ENCODE data around the gene ELMOD1.

ELMOD1 gene

GRCh38 chr11:107682572-107682971 lies 91.6 kb downstream of the ELMOD1 start:
- in situ Hi-C loops (cut with MboI; ENCODE audit: low sequenced_read_pairs): loop anchor here (10.0 kb wide), 1 partner anchor 128 kb away; no protein-coding TSS in a partner anchor

DNA sequence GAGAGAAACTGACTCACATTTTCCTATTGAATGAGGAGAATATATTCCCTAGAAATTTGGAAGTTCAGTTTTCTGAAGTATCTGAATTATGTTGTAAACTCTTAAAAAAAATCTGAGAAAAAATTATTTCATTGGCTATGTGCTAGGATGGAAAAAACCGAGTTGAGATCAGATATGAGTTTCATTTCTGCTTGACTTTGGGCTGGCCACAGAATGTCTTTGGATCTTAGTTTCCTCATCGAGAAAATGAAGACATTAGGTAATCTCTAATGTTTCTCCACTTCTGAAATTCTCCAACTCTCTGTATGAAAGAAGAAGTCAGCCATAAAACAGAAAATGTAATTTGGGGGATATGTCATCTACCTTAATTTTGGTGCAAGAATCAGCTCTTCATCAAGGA lies 92.1 kb downstream of the ELMOD1 start:
- in situ Hi-C loops (cut with MboI; ENCODE audit: low sequenced_read_pairs): loop anchor here (10.0 kb wide), 1 partner anchor 128 kb away; no protein-coding TSS in a partner anchor

GRCh38 chr11:107683807-107684206 lies 92.9 kb downstream of the ELMOD1 start:
- in situ Hi-C loops (cut with MboI; ENCODE audit: low sequenced_read_pairs): loop anchor here (10.0 kb wide), 1 partner anchor 129 kb away; no protein-coding TSS in a partner anchor

GRCh38 chr11:107688322-107688918 lies 97.5 kb downstream of the ELMOD1 start:
- in situ Hi-C loops (cut with MboI; ENCODE audit: low sequenced_read_pairs): loop anchor here (10.0 kb wide), 1 partner anchor 134 kb away; no protein-coding TSS in a partner anchor

- in situ Hi-C loops (cut with MboI; ENCODE audit: low sequenced_read_pairs): loop anchor here (10.0 kb wide), 1 partner anchor 135 kb away; no protein-coding TSS in a partner anchor
Observed at GRCh38 chr11:107689317-107690202, 98.6 kb downstream of the ELMOD1 start.

DNA sequence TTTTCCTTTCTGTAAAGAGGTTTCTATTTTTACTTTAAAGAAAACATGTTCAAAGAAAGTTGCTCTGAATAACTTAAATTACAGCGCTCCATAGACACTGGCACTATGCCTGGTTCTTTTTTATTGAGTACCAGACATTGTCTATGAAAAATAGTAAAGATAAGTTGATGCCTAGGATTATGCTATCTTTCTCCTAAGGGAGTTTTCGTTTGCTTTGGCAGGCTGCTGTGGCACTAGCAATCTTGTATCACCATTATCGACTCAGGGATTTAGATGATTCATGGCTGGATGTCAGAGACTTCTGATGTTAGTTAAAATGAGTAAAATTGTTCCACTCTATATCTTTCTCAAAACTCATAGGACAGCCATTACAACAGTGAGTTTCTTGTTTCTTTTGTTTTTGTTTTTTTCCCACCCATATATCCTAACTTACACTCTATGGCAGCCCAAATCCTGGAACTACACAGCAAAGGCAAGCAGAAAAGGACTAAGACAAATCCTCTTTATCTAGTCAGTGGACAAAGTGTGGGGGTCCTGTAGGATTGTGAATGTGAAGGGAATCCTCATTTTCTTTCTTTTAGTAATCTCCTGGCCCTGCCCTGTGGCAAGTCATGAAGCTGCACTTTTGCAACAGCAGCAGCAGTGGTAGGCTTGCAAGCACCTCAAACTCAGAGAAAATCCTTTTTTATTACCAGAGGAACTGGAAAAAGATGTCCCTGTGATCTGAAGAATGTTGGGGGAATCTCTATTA lies 100.2 kb downstream of the ELMOD1 start:
- in situ Hi-C loops (cut with MboI; ENCODE audit: low sequenced_read_pairs): no loop called here

DNA sequence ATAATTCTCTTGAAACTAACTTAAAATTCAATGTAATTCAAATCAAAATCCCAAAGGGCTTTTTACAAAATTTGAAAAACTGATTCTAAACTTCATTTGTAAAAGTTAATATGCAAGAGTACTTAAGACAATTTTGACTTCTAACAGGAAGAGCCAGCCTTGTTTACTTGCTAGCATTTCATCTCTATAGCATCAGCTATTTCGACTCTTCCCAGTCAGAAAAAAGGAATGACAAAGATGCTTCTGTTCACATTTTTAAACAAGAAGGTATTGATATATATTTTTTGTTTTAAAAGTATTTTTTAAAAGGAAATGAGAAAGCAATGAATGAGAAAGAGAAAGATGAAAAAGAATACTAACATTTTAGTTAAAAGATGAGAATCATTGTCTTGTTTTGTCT lies 104.5 kb downstream of the ELMOD1 start:
- in situ Hi-C loops (cut with MboI; ENCODE audit: low sequenced_read_pairs): no loop called here

DNA sequence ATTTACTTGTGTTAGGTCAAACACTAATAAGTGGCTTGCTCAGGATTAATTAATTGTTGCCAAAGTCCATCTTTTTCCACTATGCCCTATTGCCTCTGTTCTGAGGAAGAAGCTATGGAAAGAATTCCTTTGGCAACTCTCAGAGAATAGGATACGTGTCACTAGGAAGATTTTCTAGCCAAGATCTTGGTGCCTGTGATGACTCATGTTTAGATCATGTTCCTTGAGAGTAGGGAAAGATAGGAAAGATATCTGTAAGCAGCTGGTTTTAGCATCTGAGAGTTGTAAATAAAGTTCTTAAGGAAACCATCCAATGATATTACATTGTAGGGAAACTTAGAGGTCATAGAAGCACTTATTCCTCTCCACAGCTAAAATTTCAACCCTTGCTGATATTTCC lies 105.2 kb downstream of the ELMOD1 start:
- in situ Hi-C loops (cut with MboI; ENCODE audit: low sequenced_read_pairs): no loop called here

DNA sequence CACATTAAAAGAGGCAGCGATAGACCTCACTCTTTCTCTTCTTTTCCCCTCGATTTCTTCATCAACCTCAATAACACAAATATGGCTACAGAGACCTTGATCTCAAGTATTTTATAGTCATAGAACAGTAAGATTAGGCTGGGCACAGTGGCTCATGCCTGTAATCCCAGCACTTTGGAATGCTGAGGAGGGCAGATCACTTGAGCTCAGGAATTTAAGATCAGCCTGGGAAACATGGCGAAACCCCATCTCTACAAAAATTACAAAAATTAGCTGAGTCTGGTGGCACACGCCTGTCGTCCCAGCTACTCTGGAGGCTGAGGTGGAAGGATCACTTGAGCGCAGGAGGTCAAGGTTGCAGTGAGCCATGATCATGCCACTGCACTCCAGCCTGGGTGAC lies 106.3 kb downstream of the ELMOD1 start:
- in situ Hi-C loops (cut with MboI; ENCODE audit: low sequenced_read_pairs): no loop called here

- in situ Hi-C loops (cut with MboI; ENCODE audit: low sequenced_read_pairs): no loop called here
Observed at GRCh38 chr11:107699371-107700285, 108.7 kb downstream of the ELMOD1 start.

DNA sequence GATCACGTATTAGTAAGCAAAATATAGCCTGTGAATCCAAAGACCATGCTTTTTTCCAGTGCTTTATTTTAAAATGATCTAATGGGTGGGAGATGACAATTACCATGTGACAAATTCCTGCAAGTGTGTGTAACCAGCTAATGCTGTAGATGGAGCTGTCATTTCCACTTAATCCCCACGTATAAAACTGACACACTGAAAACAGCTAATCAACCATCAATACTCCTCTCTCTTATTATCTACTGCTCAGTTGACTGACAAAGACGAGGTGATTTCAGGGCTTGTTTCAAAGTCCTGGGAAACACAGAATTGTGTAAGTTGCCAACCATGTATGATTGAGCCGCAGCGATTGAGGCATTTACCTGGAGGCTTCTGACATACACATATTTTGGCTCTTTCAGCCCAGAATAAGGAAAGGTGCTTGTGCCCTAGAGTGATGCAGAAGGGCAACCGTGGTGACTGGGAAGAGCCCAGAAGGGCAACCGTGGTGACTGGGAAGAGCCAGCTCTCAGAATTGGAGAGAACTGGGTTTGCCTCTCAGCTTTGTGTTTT lies 111.2 kb downstream of the ELMOD1 start:
- in situ Hi-C loops (cut with MboI; ENCODE audit: low sequenced_read_pairs): no loop called here

- in situ Hi-C loops (cut with MboI; ENCODE audit: low sequenced_read_pairs): no loop called here
Observed at GRCh38 chr11:107702723-107703122, 111.8 kb downstream of the ELMOD1 start.

DNA sequence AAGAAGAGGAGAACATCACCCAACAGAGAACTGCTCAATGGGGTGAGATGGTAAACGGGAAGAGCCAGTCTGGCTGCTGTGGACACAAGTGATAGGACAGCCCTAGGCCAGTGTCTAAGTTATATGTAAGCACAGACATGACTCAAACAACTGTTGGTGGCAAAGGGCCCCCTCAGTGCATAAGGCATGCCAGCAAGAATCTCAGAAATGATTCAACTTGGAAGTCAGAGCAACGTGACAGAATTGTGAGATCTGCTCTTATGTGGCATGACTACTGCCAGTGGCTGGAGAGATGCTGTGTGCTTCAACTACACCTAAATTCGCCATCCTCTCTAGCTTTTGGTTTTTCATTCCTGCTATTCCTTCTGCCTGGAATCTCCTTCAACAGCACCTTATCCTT lies 113.5 kb downstream of the ELMOD1 start:
- in situ Hi-C loops (cut with MboI; ENCODE audit: low sequenced_read_pairs): no loop called here

DNA sequence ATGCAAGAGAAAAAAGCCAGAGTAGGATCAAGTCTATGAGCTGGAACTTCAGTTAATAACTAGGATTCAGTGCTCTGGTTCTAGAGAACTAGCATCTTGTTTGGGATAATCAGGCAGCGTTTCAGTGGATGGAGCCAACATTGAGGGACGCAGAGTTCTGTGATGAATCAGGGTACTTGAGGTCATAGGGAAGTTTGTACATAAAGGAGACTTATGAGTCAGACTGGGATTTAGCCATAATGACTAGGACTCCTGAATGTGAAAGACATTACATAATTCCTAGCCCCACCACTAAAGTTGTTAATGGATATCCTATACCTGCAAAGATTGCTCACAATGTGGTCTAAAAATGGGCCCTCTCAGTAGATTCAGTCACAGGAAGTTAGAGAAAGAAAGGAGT lies 114.1 kb downstream of the ELMOD1 start:
- in situ Hi-C loops (cut with MboI; ENCODE audit: low sequenced_read_pairs): no loop called here

GRCh38 chr11:107706531-107706930 lies 115.6 kb downstream of the ELMOD1 start:
- in situ Hi-C loops (cut with MboI; ENCODE audit: low sequenced_read_pairs): no loop called here

GRCh38 chr11:107707215-107707671 lies 116.3 kb downstream of the ELMOD1 start:
- in situ Hi-C loops (cut with MboI; ENCODE audit: low sequenced_read_pairs): no loop called here

- in situ Hi-C loops (cut with MboI; ENCODE audit: low sequenced_read_pairs): no loop called here
Observed at GRCh38 chr11:107707807-107708206, 116.9 kb downstream of the ELMOD1 start.

GRCh38 chr11:107708792-107709191 lies 117.8 kb downstream of the ELMOD1 start:
- in situ Hi-C loops (cut with MboI; ENCODE audit: low sequenced_read_pairs): no loop called here

DNA sequence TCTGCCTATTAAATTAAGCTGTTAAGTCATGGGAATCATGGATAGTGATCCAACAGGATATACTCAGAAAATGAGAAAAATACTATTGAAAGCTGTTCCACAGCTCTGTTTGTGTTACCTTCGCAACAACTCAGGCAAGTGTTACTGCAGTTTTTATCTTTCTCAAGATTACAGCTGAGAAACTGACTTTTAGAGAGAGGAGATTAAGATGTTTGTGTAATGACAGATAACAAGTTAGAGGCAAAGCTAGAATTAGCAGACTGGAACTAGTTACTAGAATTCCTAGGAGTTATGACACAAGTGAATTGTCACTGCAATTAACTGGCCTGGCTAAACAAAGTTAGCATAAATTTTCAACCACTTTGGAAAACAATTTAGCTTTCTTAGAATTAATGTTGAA lies 119.4 kb downstream of the ELMOD1 start:
- in situ Hi-C loops (cut with MboI; ENCODE audit: low sequenced_read_pairs): no loop called here

Data from HL-60/S4 treated with phorbol 12-myristate 13-acetate at 8.2 ng/mL for 4 days and 3 days (cell line).